GM13977 (cell line): ENCODE data around the gene MYO18A.

Experiments
- DNase-seq: peaks from one replicate; pipeline ENCODE4 v3.0.0; 2012; ENCODE audit warnings: low spot score
- CTCF ChIP-seq: IDR thresholded peaks from 2 replicates; pipeline ENCODE4 v1.5.1; 2012; ENCODE audit warnings: mild to moderate bottlenecking, control low read depth; ENCODE audit not compliant: insufficient read depth; ENCODE audit errors: extremely low read depth, missing control alignments
- in situ Hi-C: fragments of 300-500 bp; cut with MboI; formaldehyde crosslinking; loops from one replicate; pipeline ENCODE4 v1.12.0; 2022; ENCODE audit warnings: low sequenced_read_pairs, low pct_unique_long_range_greater_than_20kb, mixed read lengths, inconsistent platforms; ENCODE audit not compliant: unreplicated experiment

MYO18A gene

GRCh38 chr17:29215717-29216116 is 35.5 kb upstream of the MYO18A start:
- no peak for TF ChIP-seq CTCF
- in situ Hi-C loops, result no loop called here
- DNase-seq, result no peak

GRCh38 chr17:29215174-29215573 is 35.0 kb upstream of the MYO18A start:
- in situ Hi-C loops, result no loop called here
- DNase-seq, result no peak
- TF ChIP-seq CTCF, result no peak

GRCh38 chr17:29214215-29215146 is 34.3 kb upstream of the MYO18A start:
- in situ Hi-C loops, result no loop called here
- no peak for DNase-seq
- no peak for TF ChIP-seq CTCF

GRCh38 chr17:29212681-29213121 is 32.5 kb upstream of the MYO18A start:
- in situ Hi-C loops, result no loop called here
- no peak for DNase-seq
- no peak for TF ChIP-seq CTCF

- in situ Hi-C loops, result no loop called here
- no peak for TF ChIP-seq CTCF
- no peak for DNase-seq
Measured at GRCh38 chr17:29212094-29212631, 32.0 kb upstream of the MYO18A start.

- in situ Hi-C loops, result no loop called here
- no peak for DNase-seq
- no peak for TF ChIP-seq CTCF
Measured at GRCh38 chr17:29210879-29211278, 30.7 kb upstream of the MYO18A start.
